SK-N-MC (cell line): ENCODE measurements around the gene ZDHHC11.

Source experiments
- EZH2 ChIP-seq: fragments of 200-600 bp; sonication (generic); IDR thresholded peaks from one replicate; pipeline ENCODE4 v1.6.1; 2017; ENCODE audit warnings: antibody characterized with exemption
- FOXP2 ChIP-seq: optimal IDR thresholded peaks from 2 replicates; pipeline ENCODE3; 2011; ENCODE audit warnings: mild to moderate bottlenecking, moderate library complexity; ENCODE audit not compliant: insufficient read depth; ENCODE audit errors: extremely low read length, control extremely low read depth
- POLR2AphosphoS5 ChIP-seq: IDR thresholded peaks from 2 replicates; pipeline ENCODE4 v1.6.1; 2012; ENCODE audit warnings: mild to moderate bottlenecking, low read depth, low read length, borderline replicate concordance

DNA sequence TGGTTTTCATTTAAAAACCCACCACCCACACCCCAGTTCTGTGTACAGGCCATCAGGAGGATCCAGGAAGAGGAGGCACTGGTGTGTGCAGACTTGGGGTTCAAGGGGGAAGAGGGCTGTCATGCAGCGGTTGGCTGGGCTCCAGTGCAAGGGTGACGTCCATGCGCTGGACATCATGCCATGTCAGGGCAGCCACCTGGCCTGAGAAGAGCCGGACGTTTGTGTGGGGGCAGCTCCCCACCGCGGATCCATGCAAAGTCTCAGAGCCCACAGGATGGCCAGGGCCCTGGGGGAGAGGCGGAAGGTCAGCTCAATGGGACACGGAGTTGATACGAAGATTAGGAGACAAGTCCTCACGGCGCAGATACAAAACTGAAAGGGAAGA is 30.8 kb upstream of the ZDHHC11 start:
- TF ChIP-seq EZH2 = no peak
- TF ChIP-seq POLR2AphosphoS5 = no peak
- no peak for TF ChIP-seq FOXP2
